ENCODE measurements around the gene SORBS1.

- TF ChIP-seq YY2 (tag by site-specific recombination; IDR thresholded peaks at IDR 0.05), result no peak
- no peak for TF ChIP-seq ZNF768 (tag by site-specific recombination; IDR thresholded peaks at IDR 0.05)
- no peak for TF ChIP-seq ZNF274 (IDR thresholded peaks at IDR 0.05; ENCODE audit: low read length)
- TF ChIP-seq ZNF274 (tag by site-specific recombination; IDR thresholded peaks at IDR 0.05; ENCODE audit: borderline replicate concordance), result no peak
- no peak for TF ChIP-seq SCRT2 (tag by site-specific recombination; IDR thresholded peaks at IDR 0.05)
- no peak for TF ChIP-seq PRDM2 (tag by site-specific recombination; IDR thresholded peaks at IDR 0.05; ENCODE audit: borderline replicate concordance)
- TF ChIP-seq KLF16 (tag by site-specific recombination; IDR thresholded peaks at IDR 0.05), result no peak
- no peak for TF ChIP-seq ZNF19 (tag by site-specific recombination; IDR thresholded peaks at IDR 0.05; ENCODE audit: low read depth)
- no peak for TF ChIP-seq CTCF (tag by site-specific recombination; IDR thresholded peaks at IDR 0.05)
- TF ChIP-seq ZNF792 (tag by site-specific recombination; IDR thresholded peaks at IDR 0.05), result no peak
- TF ChIP-seq ZNF174 (tag by site-specific recombination; IDR thresholded peaks at IDR 0.05), result no peak
- TF ChIP-seq TCF7L2 (IDR thresholded peaks at IDR 0.05; ENCODE audit: borderline replicate concordance, low read depth, low read length), result no peak
- TF ChIP-seq ZNF155 (tag by site-specific recombination; IDR thresholded peaks at IDR 0.05), result no peak
- no peak for TF ChIP-seq ZNF548 (tag by site-specific recombination; IDR thresholded peaks at IDR 0.05)
These were observed 18.4 kb downstream of the SORBS1 start for GRCh38 chr10:95542761-95543160.

Data from HEK293 (cell line).